Neural cell (in vitro differentiated cells): ENCODE data around the gene TMPRSS12. TPM values are rescaled to one million over a fixed set of nuclear protein-coding genes. Genes with fewer than 3 reads are reported as not detected.

Source experiments
- H2AFZ ChIP-seq: fragments of 200-600, 300-800 bp; sonication (generic), shearing (Covaris generic); 2 replicates; pipeline ENCODE4 v1.6.0; 2014; ENCODE audit warnings: low read depth, mild to moderate bottlenecking, antibody characterized with exemption, low read length, moderate library complexity
- H3F3A ChIP-seq: fragments of 200-600 bp; shearing (Covaris generic); 2 replicates; pipeline ENCODE4 v1.6.1; 2016; ENCODE audit warnings: mild to moderate bottlenecking, moderate library complexity, mixed read lengths, antibody characterized with exemption, low read length; ENCODE audit not compliant: insufficient read depth, poor library complexity, severe bottlenecking
- H3K27ac ChIP-seq: fragments of 200-600, 300-800 bp; sonication (generic), shearing (Covaris generic); 2 replicates; pipeline ENCODE4 v1.5.1; 2014; ENCODE audit warnings: mild to moderate bottlenecking, low read length, moderate library complexity
- H3K27me3 ChIP-seq: fragments of 300-800, 200-600 bp; sonication (generic), shearing (Covaris generic); 2 replicates; pipeline ENCODE4 v1.6.0; 2014; ENCODE audit warnings: mild to moderate bottlenecking, low read depth, low read length, moderate library complexity; ENCODE audit not compliant: insufficient read depth
- H3K36me3 ChIP-seq: fragments of 300-800, 200-600 bp; sonication (generic), shearing (Covaris generic); 2 replicates; pipeline ENCODE4 v1.5.1; 2014; ENCODE audit warnings: mild to moderate bottlenecking, antibody characterized with exemption, low read length, moderate library complexity; ENCODE audit not compliant: insufficient read depth
- H3K4me2 ChIP-seq: fragments of 300-800, 200-600 bp; sonication (generic), shearing (Covaris generic); 2 replicates; pipeline ENCODE4 v1.6.0; 2014; ENCODE audit warnings: mild to moderate bottlenecking, low read length
- H3K4me3 ChIP-seq: fragments of 300-800, 200-600 bp; sonication (generic), shearing (Covaris generic); 2 replicates; pipeline ENCODE4 v1.5.1; 2014; ENCODE audit warnings: mild to moderate bottlenecking, low read length, moderate library complexity
- H3K79me2 ChIP-seq: fragments of 200-600 bp; shearing (Covaris generic); replicated peaks from 2 replicates; pipeline ENCODE4 v1.6.0; 2014; ENCODE audit warnings: mild to moderate bottlenecking, low read length, moderate library complexity; ENCODE audit not compliant: insufficient read depth
- H3K9ac ChIP-seq: fragments of 300-800, 200-600 bp; sonication (generic), shearing (Covaris generic); 2 replicates; pipeline ENCODE4 v1.6.1; 2016; ENCODE audit warnings: mild to moderate bottlenecking, low read length, mixed read lengths
- H3K9me2 ChIP-seq: fragments of 200-600 bp; shearing (Covaris generic); 2 replicates; pipeline ENCODE4 v1.6.1; 2016; ENCODE audit warnings: mild to moderate bottlenecking, low read length, mixed read lengths; ENCODE audit not compliant: insufficient read depth
- H3K9me3 ChIP-seq: fragments of 200-600, 300-800 bp; sonication (generic), shearing (Covaris generic); 2 replicates; pipeline ENCODE4 v1.6.1; 2016; ENCODE audit warnings: mild to moderate bottlenecking, mixed run types, low read length, moderate library complexity, mixed read lengths
- H4K20me1 ChIP-seq: fragments of 200-600 bp; shearing (Covaris generic); 2 replicates; pipeline ENCODE4 v1.6.1; 2016; ENCODE audit warnings: mild to moderate bottlenecking, mixed run types; ENCODE audit not compliant: insufficient read depth
- CTCF ChIP-seq: fragments of 450-650 bp; IDR thresholded peaks from 2 replicates; pipeline ENCODE4 v1.5.1; 2014; ENCODE audit warnings: antibody characterized with exemption, mild to moderate bottlenecking, moderate library complexity; ENCODE audit not compliant: poor library complexity, severe bottlenecking
- EP300 ChIP-seq: fragments of 450-650 bp; conservative IDR thresholded peaks from 2 replicates; pipeline ENCODE4 v1.6.1; 2014; ENCODE audit warnings: antibody characterized with exemption, mild to moderate bottlenecking, moderate library complexity; ENCODE audit not compliant: poor library complexity, severe bottlenecking
- EZH2 ChIP-seq: fragments of 200-600, 300-800 bp; shearing (Covaris generic), sonication (generic); IDR thresholded peaks from 2 replicates; pipeline ENCODE4 v1.6.1; 2014; ENCODE audit warnings: antibody characterized with exemption, low read length, borderline replicate concordance, mild to moderate bottlenecking; ENCODE audit not compliant: insufficient read depth, poor library complexity, severe bottlenecking
- MXI1 ChIP-seq: fragments of 450-650 bp; conservative IDR thresholded peaks from 2 replicates; pipeline ENCODE4 v1.6.1; 2014; ENCODE audit warnings: antibody characterized with exemption, mild to moderate bottlenecking; ENCODE audit not compliant: poor library complexity, severe bottlenecking
- POLR2AphosphoS5 ChIP-seq: IDR thresholded peaks from 2 replicates; pipeline ENCODE4 v1.6.1; 2012
- RAD21 ChIP-seq: fragments of 450-650 bp; conservative IDR thresholded peaks from 2 replicates; pipeline ENCODE4 v1.6.1; 2014; ENCODE audit warnings: antibody characterized with exemption, mild to moderate bottlenecking, moderate library complexity
- REST ChIP-seq: IDR thresholded peaks from 2 replicates; pipeline ENCODE4 v1.6.1; 2012; ENCODE audit warnings: borderline replicate concordance
- SMC3 ChIP-seq: fragments of 450-650 bp; conservative IDR thresholded peaks from 2 replicates; pipeline ENCODE4 v1.6.1; 2014; ENCODE audit warnings: antibody characterized with exemption, mild to moderate bottlenecking, moderate library complexity; ENCODE audit not compliant: poor library complexity
- TAF1 ChIP-seq: IDR thresholded peaks from 2 replicates; pipeline ENCODE4 v1.6.1; 2012; ENCODE audit warnings: low read depth
- polyA plus RNA-seq: library from polyadenylated mRNA; depleted of rRNA; stranded (reverse); fragments of >200 nt; gene quantifications from 2 replicates; pipeline ENCODE4 v1.2.3, GENCODE V29; 2014

The TMPRSS12 gene
- polyA plus RNA-seq, 1 donor from 2014 or later, result not detected

DNA sequence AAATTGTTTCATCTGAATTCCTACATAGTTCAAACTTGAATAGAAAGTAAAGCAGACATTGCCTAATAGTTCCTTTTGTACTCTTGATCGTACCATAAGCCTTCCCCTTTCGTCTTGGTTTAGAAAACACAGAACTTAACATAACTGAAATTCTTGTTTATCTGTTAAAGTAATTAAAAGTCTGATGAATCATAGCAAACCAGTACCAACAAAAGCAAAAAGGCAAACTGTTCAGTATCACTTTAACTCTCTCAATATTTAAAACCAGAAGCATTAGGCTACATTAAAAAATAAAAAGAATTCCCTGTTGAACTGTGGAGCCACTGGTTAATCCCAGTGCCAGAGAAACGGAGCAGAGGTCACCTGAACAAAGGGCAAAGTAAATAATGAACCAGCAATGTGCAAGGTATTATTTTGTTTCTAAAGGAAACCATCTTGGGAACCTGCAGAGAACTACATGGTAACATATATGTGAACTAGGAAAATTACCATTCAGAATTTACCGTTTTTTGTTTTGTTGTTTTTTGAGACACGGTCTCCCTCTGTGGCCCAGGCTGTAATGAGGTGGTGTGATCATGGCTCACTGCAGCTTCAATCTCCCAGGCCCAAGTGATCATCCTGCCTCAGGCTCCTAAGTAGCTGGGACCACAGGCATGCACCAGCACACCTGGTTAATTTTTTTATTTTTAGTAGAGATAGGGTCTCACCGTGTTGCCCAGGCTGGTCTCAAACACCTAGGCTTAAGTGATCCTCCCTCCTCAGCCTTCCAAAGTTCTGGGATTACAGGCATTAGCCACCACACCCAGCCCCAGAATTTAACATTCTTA lies 92.5 kb downstream of the TMPRSS12 start:
- H3K4me2 ChIP-seq, result no peak overlapping the region

More for the DNA sequence above, 92.5 kb downstream of the TMPRSS12 start:
- Histone ChIP-seq H3K9me2 (no peaks in the 10 kb centered on the region), H3K27ac (no peak overlapping the region), H3F3A (no peaks in the 10 kb centered on the region), H3K36me3 (no peaks in the 10 kb centered on the region), H3K9ac (no peak overlapping the region), H2AFZ (no peak overlapping the region), H3K4me3 (no peak overlapping the region), H4K20me1 (no peaks in the 10 kb centered on the region), H3K9me3 (no peaks in the 10 kb centered on the region), H3K27me3 (no peaks in the 10 kb centered on the region), H3K79me2 (no peaks in the 10 kb centered on the region)
- no peak for TF ChIP-seq EP300
- TF ChIP-seq CTCF, result no peak
- TF ChIP-seq SMC3, result no peak
- TF ChIP-seq POLR2AphosphoS5, result no peak
- TF ChIP-seq RAD21, result no peak
- TF ChIP-seq MXI1, result no peak
- TF ChIP-seq EZH2, result no peak
- no peak for TF ChIP-seq REST
- TF ChIP-seq TAF1, result no peak
